Activated T-helper 17 cell treated with anti-CD3 and anti-CD28 coated beads, Interleukin-2, amount 50 U/mL, for 72 hours (primary cell): ENCODE data around the gene AUH. TPM values are rescaled to one million over a fixed set of nuclear protein-coding genes. Genes with fewer than 3 reads are reported as not detected.
"Not testable (repeated sequence)": the region's sequence is repeated elsewhere in the genome, so short reads cannot be mapped to it uniquely, and the experiment has no call there.

ENCODE experiments used
- ATAC-seq: fragments of 150-1000 bp; cut with Tn5 transposase; replicated peaks from 2 replicates; pipeline ENCODE4 v1.10.0; 2021; ENCODE audit warnings: mild to moderate bottlenecking, moderate library complexity
- H3K27ac Mint-ChIP-seq: one replicate; pipeline ENCODE4 v1.8.0; 2022; ENCODE audit warnings: mixed read lengths
- H3K27me3 Mint-ChIP-seq: one replicate; pipeline ENCODE4 v1.8.0; 2022; ENCODE audit warnings: mixed read lengths
- H3K36me3 Mint-ChIP-seq: one replicate; pipeline ENCODE4 v1.8.0; 2022; ENCODE audit warnings: low read depth, mild to moderate bottlenecking, mixed read lengths
- H3K4me1 Mint-ChIP-seq: one replicate; pipeline ENCODE4 v1.8.0; 2022; ENCODE audit warnings: mixed read lengths
- H3K4me3 Mint-ChIP-seq: one replicate; pipeline ENCODE4 v1.8.0; 2022; ENCODE audit warnings: mild to moderate bottlenecking, mixed read lengths
- H3K9me3 Mint-ChIP-seq: one replicate; pipeline ENCODE4 v1.8.0; 2022; ENCODE audit warnings: mixed read lengths
- total RNA-seq, 2 donors: library from RNA; stranded (reverse); gene quantifications; one replicate each; pipeline ENCODE4 v1.2.3, GENCODE V29; 2022

AUH gene
- total RNA-seq, 2 donors from 2014 or later: 38.2 to 45.7 TPM

- peak overlapping the region; percentile 3 for H3K4me3 Mint-ChIP-seq
- H3K27ac Mint-ChIP-seq: peak overlapping the region; percentile 16
- H3K9me3 Mint-ChIP-seq: peaks cover 23% of the 10 kb centered on the region
- H3K27me3 Mint-ChIP-seq: no peaks in the 10 kb centered on the region
- ATAC-seq: no peak
- peaks cover 14% of the 10 kb centered on the region for H3K4me1 Mint-ChIP-seq
- no peaks in the 10 kb centered on the region for H3K36me3 Mint-ChIP-seq
Measured at GRCh38 chr9:91199739-91200497, 161.8 kb downstream of the AUH start.

GRCh38 chr9:91198881-91199280 lies 162.8 kb downstream of the AUH start:
- H3K4me3 Mint-ChIP-seq, H3K27me3 Mint-ChIP-seq, H3K36me3 Mint-ChIP-seq, ATAC-seq, H3K27ac Mint-ChIP-seq: not testable (repeated sequence)
- Mint-ChIP-seq H3K4me1 (peaks cover 20% of the 10 kb centered on the region), H3K9me3 (peaks cover 18% of the 10 kb centered on the region)

- no peaks in the 10 kb centered on the region for H3K27me3 Mint-ChIP-seq
- no peak overlapping the region for H3K27ac Mint-ChIP-seq
- H3K4me1 Mint-ChIP-seq: peaks cover 24% of the 10 kb centered on the region
- ATAC-seq: no peak
- no peak overlapping the region for H3K4me3 Mint-ChIP-seq
- H3K9me3 Mint-ChIP-seq: peaks cover 17% of the 10 kb centered on the region
- peaks cover 14% of the 10 kb centered on the region for H3K36me3 Mint-ChIP-seq
Measured at GRCh38 chr9:91198405-91198804, 163.3 kb downstream of the AUH start.

- no peak for ATAC-seq
- Mint-ChIP-seq H3K9me3 (peaks cover 13% of the 10 kb centered on the region), H3K36me3 (peaks cover 19% of the 10 kb centered on the region), H3K27ac (no peak overlapping the region), H3K4me1 (peaks cover 27% of the 10 kb centered on the region), H3K4me3 (no peak overlapping the region), H3K27me3 (no peaks in the 10 kb centered on the region)
Measured at GRCh38 chr9:91197232-91198181, 164.2 kb downstream of the AUH start.

- no peak overlapping the region for H3K4me3 Mint-ChIP-seq
- H3K4me1 Mint-ChIP-seq: peaks cover 33% of the 10 kb centered on the region
- peaks cover 25% of the 10 kb centered on the region for H3K36me3 Mint-ChIP-seq
- ATAC-seq: no peak
- H3K9me3 Mint-ChIP-seq: peaks cover 4% of the 10 kb centered on the region
- H3K27me3 Mint-ChIP-seq: no peaks in the 10 kb centered on the region
- no peak overlapping the region for H3K27ac Mint-ChIP-seq
Measured at GRCh38 chr9:91196103-91196950, 165.4 kb downstream of the AUH start.

GRCh38 chr9:91195372-91196012 lies 166.2 kb downstream of the AUH start:
- H3K9me3 Mint-ChIP-seq: no peaks in the 10 kb centered on the region
- peak overlapping the region; percentile 100 for H3K27ac Mint-ChIP-seq
- H3K4me1 Mint-ChIP-seq: peaks cover 31% of the 10 kb centered on the region
- H3K27me3 Mint-ChIP-seq: no peaks in the 10 kb centered on the region
- peaks cover 25% of the 10 kb centered on the region for H3K36me3 Mint-ChIP-seq
- H3K4me3 Mint-ChIP-seq: peak overlapping the region; percentile 87
- no peak for ATAC-seq

GRCh38 chr9:91193658-91194391 lies 167.9 kb downstream of the AUH start:
- Mint-ChIP-seq H3K9me3 (peaks cover under 1% of the 10 kb centered on the region), H3K27ac (peak overlapping the region; percentile 100), H3K4me1 (peaks cover 27% of the 10 kb centered on the region), H3K36me3 (peaks cover 25% of the 10 kb centered on the region), H3K4me3 (peak overlapping the region; percentile 87), H3K27me3 (no peaks in the 10 kb centered on the region)
- ATAC-seq: peak; percentile 74

- Mint-ChIP-seq H3K27me3 (no peaks in the 10 kb centered on the region), H3K9me3 (peaks cover 4% of the 10 kb centered on the region), H3K27ac (peak overlapping the region; percentile 100), H3K4me3 (peak overlapping the region; percentile 87), H3K36me3 (peaks cover 25% of the 10 kb centered on the region), H3K4me1 (peaks cover 27% of the 10 kb centered on the region)
- ATAC-seq: peak; percentile 87
Measured at GRCh38 chr9:91193087-91193657, 168.5 kb downstream of the AUH start.

GRCh38 chr9:91192381-91193086 lies 169.2 kb downstream of the AUH start:
- Mint-ChIP-seq H3K4me3 (peak overlapping the region; percentile 87), H3K36me3 (peaks cover 25% of the 10 kb centered on the region), H3K27me3 (no peaks in the 10 kb centered on the region), H3K4me1 (peaks cover 27% of the 10 kb centered on the region), H3K9me3 (peaks cover 4% of the 10 kb centered on the region), H3K27ac (peak overlapping the region; percentile 100)
- ATAC-seq: no peak

- no peak for ATAC-seq
- peak overlapping the region; percentile 87 for H3K4me3 Mint-ChIP-seq
- H3K36me3 Mint-ChIP-seq: peaks cover 25% of the 10 kb centered on the region
- H3K4me1 Mint-ChIP-seq: peaks cover 35% of the 10 kb centered on the region
- no peaks in the 10 kb centered on the region for H3K27me3 Mint-ChIP-seq
- H3K27ac Mint-ChIP-seq: peak overlapping the region; percentile 100
- H3K9me3 Mint-ChIP-seq: peaks cover 4% of the 10 kb centered on the region
Measured at GRCh38 chr9:91191411-91192380, 170.0 kb downstream of the AUH start.

GRCh38 chr9:91190062-91190461 lies 171.7 kb downstream of the AUH start:
- H3K4me3 Mint-ChIP-seq: no peak overlapping the region
- H3K27me3 Mint-ChIP-seq: no peaks in the 10 kb centered on the region
- ATAC-seq: no peak
- peaks cover 4% of the 10 kb centered on the region for H3K9me3 Mint-ChIP-seq
- peaks cover 25% of the 10 kb centered on the region for H3K36me3 Mint-ChIP-seq
- peaks cover 36% of the 10 kb centered on the region for H3K4me1 Mint-ChIP-seq
- no peak overlapping the region for H3K27ac Mint-ChIP-seq
